ENCODE results near the gene GBP5.

DNA sequence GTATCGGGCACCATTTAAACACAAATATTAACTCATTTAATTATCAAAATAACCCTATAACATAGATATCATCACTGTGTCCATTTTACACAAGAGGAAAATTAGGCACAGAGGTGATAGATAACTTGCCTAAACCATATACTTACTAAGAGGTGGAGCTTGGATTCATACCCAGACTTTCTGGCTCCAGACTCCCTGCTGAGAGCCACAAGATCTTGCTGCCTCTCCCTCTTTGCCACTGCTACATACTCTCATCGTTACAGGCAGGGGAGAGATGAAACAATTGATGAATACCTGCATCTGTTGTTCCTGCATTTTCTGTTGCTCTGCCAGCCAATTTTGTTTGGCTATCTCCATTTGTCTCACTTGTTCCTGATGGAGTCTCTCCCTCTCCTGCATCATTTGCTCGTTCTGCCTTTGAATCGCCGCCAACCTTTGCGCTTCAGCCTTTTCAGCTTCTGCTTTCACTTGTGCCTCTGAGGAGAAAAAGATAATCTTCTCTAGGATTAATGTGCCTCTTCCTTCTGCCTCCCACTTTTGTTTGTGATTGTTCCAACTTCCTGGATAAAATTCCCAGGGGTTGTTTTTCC is 10.6 kb downstream of the GBP5 start:
- TF ChIP-seq, protein P1, sequence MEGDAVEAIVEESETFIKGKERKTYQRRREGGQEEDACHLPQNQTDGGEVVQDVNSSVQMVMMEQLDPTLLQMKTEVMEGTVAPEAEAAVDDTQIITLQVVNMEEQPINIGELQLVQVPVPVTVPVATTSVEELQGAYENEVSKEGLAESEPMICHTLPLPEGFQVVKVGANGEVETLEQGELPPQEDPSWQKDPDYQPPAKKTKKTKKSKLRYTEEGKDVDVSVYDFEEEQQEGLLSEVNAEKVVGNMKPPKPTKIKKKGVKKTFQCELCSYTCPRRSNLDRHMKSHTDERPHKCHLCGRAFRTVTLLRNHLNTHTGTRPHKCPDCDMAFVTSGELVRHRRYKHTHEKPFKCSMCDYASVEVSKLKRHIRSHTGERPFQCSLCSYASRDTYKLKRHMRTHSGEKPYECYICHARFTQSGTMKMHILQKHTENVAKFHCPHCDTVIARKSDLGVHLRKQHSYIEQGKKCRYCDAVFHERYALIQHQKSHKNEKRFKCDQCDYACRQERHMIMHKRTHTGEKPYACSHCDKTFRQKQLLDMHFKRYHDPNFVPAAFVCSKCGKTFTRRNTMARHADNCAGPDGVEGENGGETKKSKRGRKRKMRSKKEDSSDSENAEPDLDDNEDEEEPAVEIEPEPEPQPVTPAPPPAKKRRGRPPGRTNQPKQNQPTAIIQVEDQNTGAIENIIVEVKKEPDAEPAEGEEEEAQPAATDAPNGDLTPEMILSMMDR (IDR thresholded peaks at IDR 0.05), result no peak
- TF ChIP-seq POLR2AphosphoS5 (IDR thresholded peaks at IDR 0.05) (no peak), POLR2A (IDR thresholded peaks at IDR 0.05) (no peak)

Data from breast epithelium (tissue), 3 donors.